ENCODE data around the gene FBXO48.
"Not testable (repeated sequence)": the region's sequence is repeated elsewhere in the genome, so short reads cannot be mapped to it uniquely, and the experiment has no call there.

FBXO48 gene

GRCh38 chr2:68467077-68467960 is at the start of gene FBXO48, which contains the start of gene APLF:
Gene FBXO48 (minus strand): TSS chr2:68467294. CDS start chr2:68465145, 2,149 bp downstream.
Gene APLF (plus strand): TSS chr2:68467585. CDS start chr2:68467732, 147 bp downstream.
- peak; percentile 99 for DNase-seq

GRCh38 chr2:68516051-68516955 is 49.2 kb upstream of the FBXO48 start:
- no peak for DNase-seq

- DNase-seq = no peak
Measured at GRCh38 chr2:68514316-68514929, 47.3 kb upstream of the FBXO48 start.

- no peak for DNase-seq
Measured at GRCh38 chr2:68512966-68513365, 45.9 kb upstream of the FBXO48 start.

GRCh38 chr2:68512326-68512725 is 45.2 kb upstream of the FBXO48 start:
- no peak for DNase-seq

GRCh38 chr2:68506170-68506569 is 39.1 kb upstream of the FBXO48 start:
- DNase-seq = no peak

GRCh38 chr2:68505603-68506159 is 38.6 kb upstream of the FBXO48 start:
- DNase-seq = no peak

GRCh38 chr2:68501768-68502167 is 34.7 kb upstream of the FBXO48 start:
- DNase-seq = no peak

- DNase-seq = no peak
Measured at GRCh38 chr2:68500649-68501048, 33.6 kb upstream of the FBXO48 start.

- DNase-seq = no peak
Measured at GRCh38 chr2:68499133-68499532, 32.0 kb upstream of the FBXO48 start.

- DNase-seq = no peak
Measured at GRCh38 chr2:68491582-68491981, 24.5 kb upstream of the FBXO48 start.

- DNase-seq = no peak
Measured at GRCh38 chr2:68489282-68489681, 22.2 kb upstream of the FBXO48 start.

GRCh38 chr2:68488605-68489004 is 21.5 kb upstream of the FBXO48 start:
- DNase-seq = not testable (repeated sequence)

GRCh38 chr2:68487773-68488355 is 20.8 kb upstream of the FBXO48 start:
- DNase-seq = peak; percentile 13

GRCh38 chr2:68483011-68483410 is 15.9 kb upstream of the FBXO48 start:
- DNase-seq = no peak

GRCh38 chr2:68482296-68482820 is 15.3 kb upstream of the FBXO48 start:
- DNase-seq = no peak

GRCh38 chr2:68478688-68479087 is 11.6 kb upstream of the FBXO48 start:
- no peak for DNase-seq

- no peak for DNase-seq
Measured at GRCh38 chr2:68476454-68476853, 9.4 kb upstream of the FBXO48 start.

GRCh38 chr2:68475576-68475975 is 8.5 kb upstream of the FBXO48 start:
- DNase-seq = no peak

GRCh38 chr2:68475110-68475509 is 8.0 kb upstream of the FBXO48 start:
- DNase-seq = no peak

GRCh38 chr2:68472796-68473414 is 5.8 kb upstream of the FBXO48 start:
- DNase-seq = no peak

GRCh38 chr2:68471385-68471784 is 4.3 kb upstream of the FBXO48 start:
- no peak for DNase-seq
